ENCODE data around the gene NR4A2.
A peak's percentile ranks its signal among the peaks of the same experiment; 100 is the strongest.

DNA sequence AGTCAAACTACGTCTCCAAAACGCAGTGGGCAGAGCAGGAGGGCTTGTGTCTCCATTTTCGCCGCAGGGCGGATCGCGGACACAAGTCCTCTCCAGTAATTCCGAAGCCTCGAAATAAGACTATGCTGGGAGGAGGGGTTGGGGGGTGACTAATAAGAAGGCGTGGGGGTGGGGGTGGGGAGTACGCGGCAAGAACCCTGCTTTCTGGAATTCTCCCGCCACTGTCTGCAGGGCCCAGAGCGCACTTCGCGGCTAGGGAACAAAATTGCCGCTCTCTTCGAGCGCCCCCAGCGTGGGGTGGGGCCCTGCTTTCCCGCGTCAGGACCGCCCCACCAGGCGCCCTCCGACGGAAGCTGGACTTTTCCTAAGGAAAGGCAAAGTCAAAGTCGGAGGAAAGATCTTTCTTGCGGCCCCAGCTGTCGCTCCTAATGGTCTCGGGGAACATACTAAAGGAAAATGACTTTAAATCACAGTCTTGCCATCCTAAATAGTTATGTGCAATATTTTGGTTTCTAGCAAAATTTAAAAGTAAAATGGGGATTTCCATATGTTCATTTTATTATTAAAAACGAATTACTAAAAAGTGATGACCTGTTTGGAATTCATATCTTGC, 11.9 kb downstream of the NR4A2 start:
- TF ChIP-seq CTCF (IDR thresholded peaks at IDR 0.05 in 4 of 5, conservative IDR thresholded peaks at IDR 0.05 in 1 of 5) (no peak), POLR2A (IDR thresholded peaks at IDR 0.05) (peak in 1 of 2 donors; percentile 1)

Data from gastrocnemius medialis (tissue), 4 donors.